Neural crest cell (in vitro differentiated cells): ENCODE data around the gene CERCAM. TPM values are rescaled to one million over a fixed set of nuclear protein-coding genes. Genes with fewer than 3 reads are reported as not detected.

Experiments used
- DNase-seq: peaks from one replicate; pipeline ENCODE4 v3.0.0; 2021; ENCODE audit warnings: low read depth, mixed read lengths, low spot score
- H3K27ac Mint-ChIP-seq: one replicate; pipeline ENCODE4 v1.8.0; 2021; ENCODE audit warnings: mild to moderate bottlenecking, mixed read lengths; ENCODE audit not compliant: unreplicated experiment
- H3K27me3 Mint-ChIP-seq: 2 replicates; pipeline ENCODE4 v1.8.0; 2021; ENCODE audit warnings: low read depth, mild to moderate bottlenecking, mixed read lengths
- H3K36me3 Mint-ChIP-seq: 2 replicates; pipeline ENCODE4 v1.8.0; 2021; ENCODE audit warnings: low read depth, mild to moderate bottlenecking, mixed read lengths
- H3K4me1 Mint-ChIP-seq: 2 replicates; pipeline ENCODE4 v1.8.0; 2021; ENCODE audit warnings: mixed read lengths
- H3K4me3 Mint-ChIP-seq: one replicate; pipeline ENCODE4 v1.8.0; 2021; ENCODE audit warnings: mild to moderate bottlenecking, mixed read lengths
- H3K9me3 Mint-ChIP-seq: 2 replicates; pipeline ENCODE4 v1.8.0; 2021; ENCODE audit warnings: mixed read lengths
- CTCF ChIP-seq: fragments of 200-600 bp; sonication (generic); conservative IDR thresholded peaks from 2 replicates; pipeline ENCODE4 v1.5.0; 2021; ENCODE audit warnings: antibody characterized with exemption, mild to moderate bottlenecking
- microRNA-seq: library from miRNA; unstranded; fragments of <30 nt; microRNA quantifications from one replicate; pipeline ENCODE4, GENCODE V29; 2020
- total RNA-seq: library from RNA; stranded (reverse); gene quantifications from 2 replicates; pipeline ENCODE4 v1.2.1, GENCODE V29; 2021

CERCAM gene
- total RNA-seq, 1 donor from 2014 or later, result 56.4 TPM

DNA sequence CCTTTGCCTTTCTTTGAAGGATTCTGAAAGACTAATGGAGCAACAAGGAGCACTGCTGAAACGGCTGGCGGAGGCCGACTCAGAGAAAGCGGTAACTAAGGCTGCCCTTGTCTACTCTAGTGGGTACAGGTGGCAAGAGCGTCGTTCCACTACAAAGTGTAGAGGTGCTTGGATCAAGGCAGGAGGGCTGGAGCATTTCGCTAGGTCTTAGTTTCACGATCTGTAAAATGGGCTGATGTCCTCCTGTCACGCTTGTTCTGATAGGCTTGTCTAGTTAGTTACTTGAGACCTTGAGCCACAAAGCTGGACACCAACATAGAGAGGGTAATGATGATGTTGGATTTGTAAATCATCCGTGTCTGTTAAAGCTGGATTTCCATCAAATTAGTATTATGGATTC lies 60.9 kb downstream of the CERCAM start:
- Mint-ChIP-seq H3K27me3 (no peaks in the 10 kb centered on the region), H3K36me3 (peaks cover 15% of the 10 kb centered on the region), H3K9me3 (no peaks in the 10 kb centered on the region), H3K4me1 (no peaks in the 10 kb centered on the region), H3K4me3 (no peak overlapping the region), H3K27ac (no peak overlapping the region)
- no peak for DNase-seq
- no peak for TF ChIP-seq CTCF

DNA sequence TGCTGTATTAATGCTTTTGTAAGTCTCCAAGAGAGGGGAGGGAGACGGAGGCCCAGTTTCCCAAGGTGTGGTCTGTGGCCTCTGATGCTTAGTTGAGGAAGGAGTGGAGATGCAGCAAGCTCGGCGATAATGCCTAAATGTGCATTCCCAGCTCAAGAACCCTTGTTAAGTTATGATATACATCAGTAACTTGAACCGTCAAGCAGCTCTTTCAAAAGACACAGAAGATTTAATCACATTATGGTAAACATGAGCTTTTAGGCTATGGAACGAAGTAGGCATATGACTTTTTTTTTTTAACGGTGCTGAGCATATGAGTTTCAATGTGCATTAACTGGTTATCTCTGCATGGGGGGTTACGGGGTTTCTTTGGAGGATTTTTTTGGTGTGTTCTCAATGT lies 61.5 kb downstream of the CERCAM start:
- no peaks in the 10 kb centered on the region for H3K9me3 Mint-ChIP-seq
- H3K27ac Mint-ChIP-seq, result no peak overlapping the region
- DNase-seq, result no peak
- H3K27me3 Mint-ChIP-seq, result no peaks in the 10 kb centered on the region
- no peak overlapping the region for H3K4me3 Mint-ChIP-seq
- no peaks in the 10 kb centered on the region for H3K4me1 Mint-ChIP-seq
- TF ChIP-seq CTCF, result no peak
- peaks cover 18% of the 10 kb centered on the region for H3K36me3 Mint-ChIP-seq

- Mint-ChIP-seq H3K27ac (peak overlapping the region; percentile 19), H3K9me3 (no peaks in the 10 kb centered on the region), H3K4me3 (no peak overlapping the region), H3K27me3 (no peaks in the 10 kb centered on the region), H3K36me3 (peaks cover 27% of the 10 kb centered on the region), H3K4me1 (no peaks in the 10 kb centered on the region)
- TF ChIP-seq CTCF, result no peak
- no peak for DNase-seq
These were observed 64.2 kb downstream of the CERCAM start for GRCh38 chr9:128484686-128485413.

DNA sequence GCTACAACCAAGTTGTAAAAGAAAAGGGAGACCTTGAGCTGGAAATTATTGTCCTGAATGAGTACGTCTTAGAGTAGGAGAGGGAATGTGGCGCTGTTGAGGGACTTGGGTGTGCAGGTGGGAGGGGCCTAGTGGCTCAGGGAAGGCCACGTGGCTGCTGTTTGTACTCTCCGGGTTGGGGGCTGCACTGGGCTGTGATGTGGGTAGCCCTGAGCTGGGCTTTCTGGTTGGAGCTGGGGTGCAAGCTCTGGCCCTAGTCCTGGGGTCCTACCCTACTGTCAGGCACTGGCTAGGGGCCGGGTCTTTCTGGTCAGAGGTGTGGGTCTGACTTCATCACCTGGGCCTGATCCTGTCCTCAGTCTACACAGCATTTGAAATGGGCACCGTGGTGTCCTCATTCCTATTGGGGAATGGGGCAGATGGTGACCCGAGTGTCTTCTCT lies 64.8 kb downstream of the CERCAM start:
- Mint-ChIP-seq H3K27me3 (no peaks in the 10 kb centered on the region), H3K4me1 (no peaks in the 10 kb centered on the region), H3K27ac (peak overlapping the region; percentile 19), H3K4me3 (no peak overlapping the region), H3K36me3 (peaks cover 28% of the 10 kb centered on the region), H3K9me3 (no peaks in the 10 kb centered on the region)
- DNase-seq, result no peak
- no peak for TF ChIP-seq CTCF

DNA sequence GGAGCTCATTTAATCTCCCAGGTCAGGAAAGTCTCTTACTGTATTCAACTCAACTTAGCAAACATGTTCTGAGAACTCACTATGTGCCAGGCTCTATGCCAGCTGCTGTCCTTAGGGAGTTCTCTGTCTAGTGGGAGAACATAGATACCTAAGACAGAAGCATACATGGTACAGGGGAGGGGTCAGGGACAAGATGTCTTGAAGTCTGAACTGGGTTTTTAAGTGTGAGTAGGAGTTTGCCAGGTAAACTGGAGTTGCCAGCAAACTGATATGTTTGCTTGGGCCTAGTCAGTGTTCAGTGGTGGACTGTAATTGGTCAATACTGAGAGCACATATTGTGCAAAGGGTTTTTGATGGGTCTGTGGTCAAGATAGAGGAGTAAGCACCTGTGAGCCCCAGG lies 65.5 kb downstream of the CERCAM start:
- Mint-ChIP-seq H3K36me3 (peaks cover 28% of the 10 kb centered on the region), H3K4me1 (no peaks in the 10 kb centered on the region), H3K9me3 (no peaks in the 10 kb centered on the region), H3K27me3 (no peaks in the 10 kb centered on the region), H3K4me3 (no peak overlapping the region), H3K27ac (no peak overlapping the region)
- no peak for TF ChIP-seq CTCF
- DNase-seq, result no peak

Small RNA genes within 50 kb of the gene (microRNA-seq; reads per million reads assigned to microRNA genes)
- gene MIR219B, result not detected

Other genes with a start within 250 kb of the CERCAM start
- gene CIZ1, start 229.3 kb upstream of the CERCAM start, total RNA-seq, result 201 and 226 TPM in 2 replicates
- gene DNM1, start 217.5 kb upstream of the CERCAM start, total RNA-seq, result 84.0 and 87.2 TPM in 2 replicates
- 56.9 and 64.1 TPM in 2 replicates for gene GOLGA2, start 144.8 kb upstream of the CERCAM start, total RNA-seq
- gene SWI5, start 144.6 kb upstream of the CERCAM start, total RNA-seq, result 17.1 and 20.7 TPM in 2 replicates
- gene TRUB2, start 98.4 kb upstream of the CERCAM start, total RNA-seq, result 33.4 and 35.0 TPM in 2 replicates
- gene COQ4, start 98.0 kb upstream of the CERCAM start, total RNA-seq, result 50.8 and 51.0 TPM in 2 replicates
- 43.0 and 45.6 TPM in 2 replicates for gene SLC27A4, start 80.3 kb upstream of the CERCAM start, total RNA-seq
- 69.9 and 73.2 TPM in 2 replicates for gene URM1, start 49.5 kb upstream of the CERCAM start, total RNA-seq
- 85.2 and 85.5 TPM in 2 replicates for gene ODF2, start 35.1 kb downstream of the CERCAM start, total RNA-seq
- gene GLE1, start 83.9 kb downstream of the CERCAM start, total RNA-seq, result 25.8 and 28.0 TPM in 2 replicates
- gene SPTAN1, start 131.7 kb downstream of the CERCAM start, total RNA-seq, result 280 and 289 TPM in 2 replicates
- gene DYNC2I2, start 236.0 kb downstream of the CERCAM start, total RNA-seq, result 120 and 128 TPM in 2 replicates